ENCODE results near the gene S100Z.

DNA sequence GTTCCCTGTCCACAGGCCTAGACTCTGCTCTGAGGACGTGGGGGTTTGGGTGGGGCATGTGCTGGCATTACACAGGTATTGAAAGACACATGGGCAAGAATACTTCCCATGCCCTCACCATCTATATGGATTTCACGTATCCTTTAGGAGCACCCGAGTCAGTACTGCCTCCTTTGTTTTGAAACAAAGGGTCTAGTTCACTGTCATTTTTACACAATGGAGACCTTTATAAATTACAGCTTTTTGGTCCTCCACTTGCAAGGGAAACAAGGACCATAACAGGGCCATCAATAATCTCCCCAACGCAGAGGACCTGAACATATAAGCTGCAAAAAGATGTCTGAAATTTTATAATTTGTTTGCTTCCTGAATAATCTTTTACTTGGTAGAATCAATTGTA, 78.1 kb downstream of the S100Z start:
- TF ChIP-seq POLR2A (IDR thresholded peaks at IDR 0.05; ENCODE audit: low read length) (no peak), GATA1 (IDR thresholded peaks at IDR 0.05; ENCODE audit: low read depth, low read length) (no peak)
